Astrocyte (in vitro differentiated cells and primary cell): ENCODE measurements around the gene IPO4.

Experiments
- CTCF ChIP-seq: IDR thresholded peaks from 2 replicates; pipeline ENCODE4 v1.5.1; 2011; ENCODE audit warnings: low read depth, mild to moderate bottlenecking, inconsistent platforms, low read length, moderate library complexity; ENCODE audit not compliant: insufficient read depth
- EZH2 ChIP-seq: IDR thresholded peaks from 2 replicates; pipeline ENCODE4 v1.6.1; 2012; ENCODE audit warnings: mild to moderate bottlenecking, low read length, inconsistent platforms; ENCODE audit not compliant: insufficient read depth

- TF ChIP-seq EZH2 (no peak), CTCF (no peak)
Observed at GRCh38 chr14:24216345-24216699, 27.7 kb upstream of the IPO4 start.
